ENCODE measurements around the gene ADGRV1.

DNA sequence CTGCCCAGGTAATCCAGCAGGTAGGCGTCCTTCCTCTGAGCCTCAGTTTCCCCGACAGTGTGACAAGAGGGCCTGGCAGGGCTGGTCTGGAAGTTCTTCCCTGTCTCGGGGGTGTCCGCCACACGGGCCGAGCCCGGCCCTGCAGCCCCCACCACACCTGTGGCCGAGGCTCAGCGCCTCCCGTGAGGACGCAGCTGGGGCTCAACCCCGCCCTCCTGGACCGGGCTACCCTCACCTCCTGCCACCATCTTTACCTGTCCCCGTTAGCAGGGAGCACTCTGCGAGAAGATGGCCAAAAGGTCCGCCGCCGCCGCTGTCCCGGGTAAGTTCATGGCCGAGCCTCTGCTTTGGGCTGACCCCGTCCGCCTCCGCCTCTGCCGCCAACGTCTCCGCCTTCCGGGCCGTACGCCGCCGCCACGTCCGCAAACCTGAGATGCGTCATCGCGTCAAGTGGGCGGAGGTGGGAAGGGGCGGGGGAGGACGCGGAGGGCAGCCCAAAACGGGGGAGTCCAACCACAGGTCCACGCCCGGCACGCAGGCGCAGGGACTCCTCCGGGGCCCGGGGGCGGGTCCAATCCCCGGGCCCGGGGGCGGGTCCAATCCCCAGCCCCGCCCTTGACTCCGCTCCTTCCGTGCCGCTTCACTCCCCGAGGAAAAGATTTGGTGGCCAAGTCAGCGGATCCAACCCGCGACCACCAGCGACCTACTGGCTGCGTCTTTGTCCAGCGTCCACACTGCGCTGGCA, 29.2 kb upstream of the ADGRV1 start, which contains the start of gene LYSMD3:
- TF ChIP-seq, protein P1, sequence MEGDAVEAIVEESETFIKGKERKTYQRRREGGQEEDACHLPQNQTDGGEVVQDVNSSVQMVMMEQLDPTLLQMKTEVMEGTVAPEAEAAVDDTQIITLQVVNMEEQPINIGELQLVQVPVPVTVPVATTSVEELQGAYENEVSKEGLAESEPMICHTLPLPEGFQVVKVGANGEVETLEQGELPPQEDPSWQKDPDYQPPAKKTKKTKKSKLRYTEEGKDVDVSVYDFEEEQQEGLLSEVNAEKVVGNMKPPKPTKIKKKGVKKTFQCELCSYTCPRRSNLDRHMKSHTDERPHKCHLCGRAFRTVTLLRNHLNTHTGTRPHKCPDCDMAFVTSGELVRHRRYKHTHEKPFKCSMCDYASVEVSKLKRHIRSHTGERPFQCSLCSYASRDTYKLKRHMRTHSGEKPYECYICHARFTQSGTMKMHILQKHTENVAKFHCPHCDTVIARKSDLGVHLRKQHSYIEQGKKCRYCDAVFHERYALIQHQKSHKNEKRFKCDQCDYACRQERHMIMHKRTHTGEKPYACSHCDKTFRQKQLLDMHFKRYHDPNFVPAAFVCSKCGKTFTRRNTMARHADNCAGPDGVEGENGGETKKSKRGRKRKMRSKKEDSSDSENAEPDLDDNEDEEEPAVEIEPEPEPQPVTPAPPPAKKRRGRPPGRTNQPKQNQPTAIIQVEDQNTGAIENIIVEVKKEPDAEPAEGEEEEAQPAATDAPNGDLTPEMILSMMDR (conservative IDR thresholded peaks at IDR 0.05; ENCODE audit: low read length), result no peak
- no peak for TF ChIP-seq EZH2phosphoT487 (IDR thresholded peaks at IDR 0.05; ENCODE audit: borderline replicate concordance)

Measured in Loucy (cell line).